K562 (cell line): ENCODE results near the gene H3-3A. TPM values are rescaled to one million over a fixed set of nuclear protein-coding genes. Genes with fewer than 3 reads are reported as not detected.

Experiments used
- ATAC-seq: fragments of 200-7000 bp; cut with Tn5 transposase; 3 replicates; pipeline ENCODE4 v1.9.1; 2020; ENCODE audit warnings: moderate library complexity
- BruUV-seq: library from RNA; stranded (reverse); fragments of 400-500 nt; replicated peaks from 2 replicates; lab custom pipeline; 2021; lab: Mats Ljungman, UMichigan
- CTCF ChIA-PET: fragments of 300-600 bp; formaldehyde crosslinking; extraction: SDS; loops from one replicate; lab custom pipeline; 2021; ENCODE audit warnings: low intra/inter-chr PET ratio; lab: Yijun Ruan, JAX
- POLR2A ChIA-PET: fragments of 300-600, 350-650 bp; sonication (Branson Sonifier 250); formaldehyde crosslinking; extraction: SDS; loops from one replicate; lab custom pipeline; 2021; ENCODE audit warnings: antibody characterized with exemption, inconsistent platforms; lab: Yijun Ruan, JAX
- DNase-seq, 4 experiments: peaks; one replicate each; pipeline versions ENCODE4 v3.0.0 to v3.0.0-alpha.2; 2011 to 2018; ENCODE audit warnings: low spot score in 3 of 4, mixed read lengths in 3 of 4; ENCODE audit errors: extremely low read depth in 1 of 4
- FAIRE-seq: peaks from 2 replicates; lab custom pipeline; 2011; peaks lifted over from hg19 to GRCh38; lab: Jason Lieb, UNC
- H2AFZ ChIP-seq: 2 replicates; pipeline ENCODE4 v1.6.0; 2011; ENCODE audit warnings: low read depth, low read length, control low read depth, inconsistent platforms
- H3K27ac ChIP-seq: fragments of 200-600 bp; 3 replicates; pipeline ENCODE4 v1.8.0; 2011; ENCODE audit warnings: low read depth, mild to moderate bottlenecking, control low read depth, inconsistent platforms, low read length, moderate library complexity, mixed read lengths; ENCODE audit errors: extremely low read depth
- H3K27me3 ChIP-seq, 2 experiments: fragments of 300-600 bp in 1 of 2; 2 replicates in 1 of 2; 3 replicates in 1 of 2; pipeline versions ENCODE4 v1.6.0 to v1.8.0; 2011; ENCODE audit warnings: inconsistent platforms in 2 of 2, low read length in 2 of 2, mild to moderate bottlenecking in 1 of 2, mixed read lengths in 1 of 2, moderate library complexity in 1 of 2; ENCODE audit not compliant: control insufficient read depth in 2 of 2, insufficient read depth in 2 of 2
- H3K36me3 ChIP-seq: fragments of 300-600 bp; 3 replicates; pipeline ENCODE4 v1.8.0; 2011; ENCODE audit warnings: mild to moderate bottlenecking, low read length, inconsistent platforms; ENCODE audit not compliant: control insufficient read depth, insufficient read depth
- H3K4me1 ChIP-seq, 2 experiments: fragments of 200-600 bp in 1 of 2; replicated peaks in 1 of 2; 2 replicates in 1 of 2; 3 replicates in 1 of 2; pipeline versions ENCODE4 v1.5.1 to v1.8.0; 2011; ENCODE audit warnings: inconsistent platforms in 2 of 2, low read length in 2 of 2, mild to moderate bottlenecking in 1 of 2, mixed read lengths in 1 of 2, moderate library complexity in 1 of 2; ENCODE audit not compliant: control insufficient read depth in 2 of 2, insufficient read depth in 2 of 2
- H3K4me2 ChIP-seq: 2 replicates; pipeline ENCODE4 v1.6.1; 2011; ENCODE audit warnings: low read length, control low read depth, inconsistent platforms, mixed read lengths; ENCODE audit not compliant: insufficient read depth
- H3K4me3 ChIP-seq: fragments of 200-600 bp; sonication (generic), shearing (Covaris generic); 2 replicates; pipeline ENCODE4 v1.5.1; 2016; ENCODE audit warnings: control low read depth, inconsistent platforms
- H3K79me2 ChIP-seq: fragments of 200-600 bp; 3 replicates; pipeline ENCODE4 v1.8.0; 2011; ENCODE audit warnings: low read length, inconsistent platforms; ENCODE audit not compliant: control insufficient read depth, insufficient read depth
- H3K9ac ChIP-seq, 2 experiments: 2 replicates each; pipeline versions ENCODE4 v1.6.0 to v1.6.1; 2011; ENCODE audit warnings: low read depth in 2 of 2, low read length in 2 of 2, control low read depth in 1 of 2, inconsistent platforms in 1 of 2, mild to moderate bottlenecking in 1 of 2, mixed read lengths in 1 of 2; ENCODE audit not compliant: insufficient read depth in 1 of 2
- H3K9me1 ChIP-seq: one replicate; pipeline ENCODE4 v1.6.0; 2011; ENCODE audit warnings: inconsistent platforms, mild to moderate bottlenecking, low read length, moderate library complexity; ENCODE audit not compliant: control insufficient read depth, insufficient read depth
- H3K9me3 ChIP-seq: replicated peaks from 2 replicates; pipeline ENCODE4 v1.5.1; 2011; ENCODE audit warnings: low read depth, low read length, inconsistent platforms; ENCODE audit not compliant: control insufficient read depth, insufficient read depth
- H4K20me1 ChIP-seq: replicated peaks from 2 replicates; pipeline ENCODE4 v1.6.1; 2011; ENCODE audit warnings: low read length, inconsistent platforms, mixed read lengths; ENCODE audit not compliant: control insufficient read depth, insufficient read depth
- CHD1 ChIP-seq: fragments of 200-600 bp; sonication (generic); IDR thresholded peaks from one replicate; pipeline ENCODE4 v1.6.1; 2012; ENCODE audit warnings: mild to moderate bottlenecking, moderate library complexity, low read length, inconsistent platforms
- KDM1A ChIP-seq, 2 experiments: fragments of 450-650 bp; IDR thresholded peaks; 2 replicates each; pipeline ENCODE4 v1.6.1; 2016; ENCODE audit warnings: mild to moderate bottlenecking in 2 of 2
- NR1H2 ChIP-seq: sonication (generic); formaldehyde crosslinking; IDR thresholded peaks from 2 replicates; pipeline ENCODE4 v1.4.0; 2020; ENCODE audit warnings: mild to moderate bottlenecking, missing genetic modification reagents
- POLR3A ChIP-seq: IDR thresholded peaks from 2 replicates; pipeline ENCODE4 v1.6.1; 2011; ENCODE audit warnings: borderline replicate concordance, mild to moderate bottlenecking, moderate library complexity; ENCODE audit not compliant: insufficient read length, insufficient read depth; ENCODE audit errors: extremely low read depth
- SMARCA4 ChIP-seq: fragments of 450-650 bp; IDR thresholded peaks from 2 replicates; pipeline ENCODE4 v1.6.1; 2016
- ZBTB33 ChIP-seq: sonication (generic); formaldehyde crosslinking; IDR thresholded peaks from 2 replicates; pipeline ENCODE4 v1.8.1; 2023; ENCODE audit warnings: mild to moderate bottlenecking, missing genetic modification reagents
- ZNF184 ChIP-seq: sonication (generic); formaldehyde crosslinking; IDR thresholded peaks from 2 replicates; pipeline ENCODE4 v1.5.0; 2020; ENCODE audit warnings: missing genetic modification reagents
- ZNF282 ChIP-seq: sonication (generic); formaldehyde crosslinking; IDR thresholded peaks from 2 replicates; pipeline ENCODE4 v1.8.1; 2023; ENCODE audit warnings: missing genetic modification reagents
- WGBS: fragments of 100-300 bp; shearing (Covaris generic); methylation state at CpG from one replicate; pipeline ENCODE4 v1.1.6; 2016; ENCODE audit warnings: low coverage, mixed read lengths; ENCODE audit not compliant: insufficient coverage; ENCODE audit errors: missing lambda C conversion rate; 5-methylcytosine and 5-hydroxymethylcytosine counted together
- in situ Hi-C: fragments of 300-500 bp; cut with MboI; formaldehyde crosslinking; loops from 4 replicates; pipeline ENCODE4 v1.15.0; 2018; ENCODE audit warnings: inconsistent platforms, mixed read lengths
- intact Hi-C: fragments of 100-400 bp; cut with micrococcal nuclease; formaldehyde crosslinking; loops from 2 replicates; pipeline ENCODE4 v1.14.2; 2022
- polyA plus RNA-seq, 8 experiments: library from polyadenylated mRNA; depleted of rRNA in 4 of 8; stranded (reverse) in 5 of 8; unstranded in 3 of 8; fragments of >200 nt; fragmentation: Nextera tagmentation in 2 of 8; fragmentation: Illumina TruSeq in 1 of 8; extraction: Ambion mirVana in 2 of 8; extraction: Trizol in 1 of 8; gene quantifications; 2 replicates each; pipeline versions ENCODE4 v1.2.1 to v1.2.3, GENCODE V29; 2011 to 2014; ENCODE audit warnings: inconsistent platforms in 1 of 8, missing spikeins in 1 of 8
- total RNA-seq, 7 experiments: library from RNA; depleted of rRNA in 6 of 7; stranded (reverse); fragments of >200 nt in 6 of 7; fragmentation: Illumina TruSeq in 2 of 7; extraction: Trizol in 2 of 7; gene quantifications; 2 replicates each; pipeline versions ENCODE4 v1.2.1 to v1.2.3, GENCODE V29; 2011 to 2021; ENCODE audit warnings: low replicate concordance in 1 of 7
- TF ChIP-seq, protein P1 (sequence below): fragments of 450-650 bp; IDR thresholded peaks from 2 replicates; pipeline ENCODE4 v1.6.1; 2018; ENCODE audit warnings: mild to moderate bottlenecking, low read depth; ENCODE audit not compliant: partially characterized antibody

H3-3A gene
- total and polyA plus RNA-seq, 9 of the 15 experiments (the other 6 are each of a cell fraction or from before 2014, with no cell fraction given) = 426 to 1,083 (median 591) TPM

- no peak for ATAC-seq
- H3K27me3 ChIP-seq = no peaks in the 10 kb centered on the region
- 69% methylated on average over 6 of the region's 6 CpGs for WGBS
- H2AFZ ChIP-seq = no peak overlapping the region
- H4K20me1 ChIP-seq = no peaks in the 10 kb centered on the region
- H3K36me3 ChIP-seq = no peaks in the 10 kb centered on the region
- intact Hi-C loops = no loop called here
- H3K9me3 ChIP-seq = no peaks in the 10 kb centered on the region
- H3K27ac ChIP-seq = no peak overlapping the region
- H3K9me1 ChIP-seq = no peaks in the 10 kb centered on the region
- ChIA-PET CTCF (no interaction called here), POLR2A (interaction anchor here (0.5 to 1.3 kb wide), 5 partner anchors 24 to 406 kb away, joined by 3 to 4 read pairs (median 3); no protein-coding TSS in a partner anchor)
- no peaks in the 10 kb centered on the region for H3K79me2 ChIP-seq
- no TSS peak for BruUV-seq
- peak overlapping the region in 1 of 2 experiments; percentile 67; a peak in 1 of 4 replicates for H3K9ac ChIP-seq
- TF ChIP-seq KDM1A (IDR thresholded peaks at IDR 0.05) (peak in 1 of 2 experiments; percentile 33; a peak in 1 of 4 replicates), POLR3A (no peak), NR1H2 (no peak), CHD1 (no peak), SMARCA4 (no peak), ZNF184 (CRISPR knock-in tag) (no peak), ZBTB33 (CRISPR knock-in tag) (peak; percentile 80), ZNF282 (no peak)
- TF ChIP-seq, protein P1, sequence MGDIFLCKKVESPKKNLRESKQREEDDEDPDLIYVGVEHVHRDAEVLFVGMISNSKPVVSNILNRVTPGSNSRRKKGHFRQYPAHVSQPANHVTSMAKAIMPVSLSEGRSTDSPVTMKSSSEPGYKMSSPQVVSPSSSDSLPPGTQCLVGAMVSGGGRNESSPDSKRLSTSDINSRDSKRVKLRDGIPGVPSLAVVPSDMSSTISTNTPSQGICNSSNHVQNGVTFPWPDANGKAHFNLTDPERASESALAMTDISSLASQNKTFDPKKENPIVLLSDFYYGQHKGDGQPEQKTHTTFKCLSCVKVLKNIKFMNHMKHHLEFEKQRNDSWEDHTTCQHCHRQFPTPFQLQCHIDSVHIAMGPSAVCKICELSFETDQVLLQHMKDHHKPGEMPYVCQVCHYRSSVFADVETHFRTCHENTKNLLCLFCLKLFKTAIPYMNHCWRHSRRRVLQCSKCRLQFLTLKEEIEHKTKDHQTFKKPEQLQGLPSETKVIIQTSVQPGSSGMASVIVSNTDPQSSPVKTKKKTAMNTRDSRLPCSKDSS = no peak
- TF ChIP-seq, all 486 proteins: peak for 2
- FAIRE-seq (no peak), DNase-seq (no peak)
- H3K4me3 ChIP-seq = no peak overlapping the region
- H3K4me2 ChIP-seq = no peak overlapping the region
- H3K4me1 ChIP-seq = peaks cover 17 to 35% of the 10 kb centered on the region in 2 experiments
- in situ Hi-C loops = loop anchor here (5.0 kb wide), 1 partner anchor 40 kb away; no protein-coding TSS in a partner anchor
Observed at GRCh38 chr1:226117330-226117729, 54.8 kb downstream of the H3-3A start.
